HG03066 (cell line): ENCODE data around the gene PAM.
"Not testable (repeated sequence)": the region's sequence is repeated elsewhere in the genome, so short reads cannot be mapped to it uniquely, and the experiment has no call there.

Experiments used
- ATAC-seq: cut with Tn5 transposase; IDR thresholded peaks from one replicate; pipeline ENCODE4 v1.9.1; 2021; ENCODE audit warnings: low read depth; ENCODE audit not compliant: unreplicated experiment

Gene PAM

GRCh38 chr5:102888483-102888882, 133.4 kb downstream of the PAM start:
- no peak for ATAC-seq

GRCh38 chr5:102889033-102889432, 133.9 kb downstream of the PAM start:
- ATAC-seq, result no peak

- no peak for ATAC-seq
Measured at GRCh38 chr5:102890133-102890532, 135.0 kb downstream of the PAM start.

- no peak for ATAC-seq
Measured at GRCh38 chr5:102891175-102891574, 136.1 kb downstream of the PAM start.

GRCh38 chr5:102893942-102894341, 138.8 kb downstream of the PAM start:
- no peak for ATAC-seq

- ATAC-seq, result no peak
Measured at GRCh38 chr5:102895234-102895633, 140.1 kb downstream of the PAM start.

- ATAC-seq, result no peak
Measured at GRCh38 chr5:102895976-102896375, 140.9 kb downstream of the PAM start.

GRCh38 chr5:102901424-102902134, 146.5 kb downstream of the PAM start:
- ATAC-seq, result no peak

- no peak for ATAC-seq
Measured at GRCh38 chr5:102902135-102902448, 147.0 kb downstream of the PAM start.

GRCh38 chr5:102902647-102903046, 147.5 kb downstream of the PAM start:
- no peak for ATAC-seq

GRCh38 chr5:102903074-102903871, 148.2 kb downstream of the PAM start:
- ATAC-seq, result no peak

GRCh38 chr5:102905056-102905455, 150.0 kb downstream of the PAM start:
- no peak for ATAC-seq

GRCh38 chr5:102907099-102907498, 152.0 kb downstream of the PAM start:
- ATAC-seq, result not testable (repeated sequence)

GRCh38 chr5:102910240-102911226, 155.4 kb downstream of the PAM start:
- no peak for ATAC-seq

- ATAC-seq, result no peak
Measured at GRCh38 chr5:102911973-102912372, 156.9 kb downstream of the PAM start.

GRCh38 chr5:102916109-102916508, 161.0 kb downstream of the PAM start:
- ATAC-seq, result no peak

- ATAC-seq, result no peak
Measured at GRCh38 chr5:102918986-102919610, 164.0 kb downstream of the PAM start.

GRCh38 chr5:102920762-102921161, 165.7 kb downstream of the PAM start:
- no peak for ATAC-seq

GRCh38 chr5:102921341-102922044, 166.4 kb downstream of the PAM start:
- no peak for ATAC-seq
